DND-41 (cell line): ENCODE measurements around the gene CCL2.

Source experiments
- ATAC-seq: fragments of 200-7000 bp; cut with Tn5 transposase; 3 replicates; pipeline ENCODE4 v1.9.1; 2021; ENCODE audit warnings: low read depth; ENCODE audit not compliant: insufficient read depth
- DNase-seq: peaks from one replicate; pipeline ENCODE4 v3.0.0-alpha.2; 2020
- H2AFZ ChIP-seq: 2 replicates; pipeline ENCODE4 v1.6.0; 2012; ENCODE audit warnings: low read depth, low read length
- H3K27ac ChIP-seq: 2 replicates; pipeline ENCODE4 v1.5.1; 2012; ENCODE audit warnings: low read length, inconsistent platforms
- H3K27me3 ChIP-seq: fragments of 200-600 bp; sonication (generic); 2 replicates; pipeline ENCODE4 v1.6.0; 2012; ENCODE audit warnings: low read length, mild to moderate bottlenecking, inconsistent platforms; ENCODE audit not compliant: insufficient read depth, poor library complexity
- H3K36me3 ChIP-seq: 2 replicates; pipeline ENCODE4 v1.5.1; 2012; ENCODE audit warnings: low read length, inconsistent platforms; ENCODE audit not compliant: insufficient read depth
- H3K4me1 ChIP-seq: 2 replicates; pipeline ENCODE4 v1.5.1; 2012; ENCODE audit warnings: mild to moderate bottlenecking, low read length; ENCODE audit not compliant: insufficient read depth
- H3K4me2 ChIP-seq: 2 replicates; pipeline ENCODE4 v1.6.0; 2012; ENCODE audit warnings: mild to moderate bottlenecking, moderate library complexity, low read length, inconsistent platforms; ENCODE audit not compliant: insufficient read depth
- H3K4me3 ChIP-seq, 2 experiments: fragments of 200-600 bp in 1 of 2; shearing (Covaris generic) in 1 of 2; 2 replicates each; pipeline ENCODE4 v1.5.1; 2012 to 2016; ENCODE audit warnings: inconsistent platforms in 2 of 2, low read length in 2 of 2, mild to moderate bottlenecking in 2 of 2, low read depth in 1 of 2, moderate library complexity in 1 of 2
- H3K79me2 ChIP-seq: 2 replicates; pipeline ENCODE4 v1.6.0; 2012; ENCODE audit warnings: low read length, inconsistent platforms; ENCODE audit not compliant: insufficient read depth
- H3K9ac ChIP-seq: 2 replicates; pipeline ENCODE4 v1.6.0; 2012; ENCODE audit warnings: low read depth, mild to moderate bottlenecking, inconsistent platforms, low read length, moderate library complexity
- H3K9me3 ChIP-seq: 2 replicates; pipeline ENCODE4 v1.5.1; 2012; ENCODE audit warnings: low read length, moderate library complexity, mild to moderate bottlenecking, inconsistent platforms; ENCODE audit not compliant: insufficient read depth, severe bottlenecking
- H4K20me1 ChIP-seq: 2 replicates; pipeline ENCODE4 v1.6.0; 2012; ENCODE audit warnings: low read length; ENCODE audit not compliant: insufficient read depth
- EZH2 ChIP-seq: IDR thresholded peaks from 3 replicates; pipeline ENCODE4 v1.6.1; 2012; ENCODE audit warnings: borderline replicate concordance, low read depth, mild to moderate bottlenecking, moderate library complexity, low read length, inconsistent platforms; ENCODE audit not compliant: severe bottlenecking
- TF ChIP-seq, protein P1 (sequence below): IDR thresholded peaks from 2 replicates; pipeline ENCODE4 v1.5.1; 2012; ENCODE audit warnings: borderline replicate concordance, low read length, moderate library complexity, mild to moderate bottlenecking; ENCODE audit not compliant: poor library complexity, severe bottlenecking; ENCODE audit errors: extremely low read depth

CCL2 gene

GRCh38 chr17:34235389-34236028 is 19.6 kb upstream of the CCL2 start:
- DNase-seq: no peak
- H4K20me1 ChIP-seq: no peaks in the 10 kb centered on the region
- no peaks in the 10 kb centered on the region for H3K79me2 ChIP-seq
- no peak overlapping the region for H3K4me2 ChIP-seq
- no peak overlapping the region for H3K4me3 ChIP-seq
- no peak for ATAC-seq
- no peaks in the 10 kb centered on the region for H3K27me3 ChIP-seq
- no peaks in the 10 kb centered on the region for H3K4me1 ChIP-seq
- no peak overlapping the region for H2AFZ ChIP-seq
- peaks cover under 1% of the 10 kb centered on the region for H3K9me3 ChIP-seq
- H3K9ac ChIP-seq: no peak overlapping the region
- H3K27ac ChIP-seq: no peak overlapping the region
- no peaks in the 10 kb centered on the region for H3K36me3 ChIP-seq
- TF ChIP-seq, protein P1, sequence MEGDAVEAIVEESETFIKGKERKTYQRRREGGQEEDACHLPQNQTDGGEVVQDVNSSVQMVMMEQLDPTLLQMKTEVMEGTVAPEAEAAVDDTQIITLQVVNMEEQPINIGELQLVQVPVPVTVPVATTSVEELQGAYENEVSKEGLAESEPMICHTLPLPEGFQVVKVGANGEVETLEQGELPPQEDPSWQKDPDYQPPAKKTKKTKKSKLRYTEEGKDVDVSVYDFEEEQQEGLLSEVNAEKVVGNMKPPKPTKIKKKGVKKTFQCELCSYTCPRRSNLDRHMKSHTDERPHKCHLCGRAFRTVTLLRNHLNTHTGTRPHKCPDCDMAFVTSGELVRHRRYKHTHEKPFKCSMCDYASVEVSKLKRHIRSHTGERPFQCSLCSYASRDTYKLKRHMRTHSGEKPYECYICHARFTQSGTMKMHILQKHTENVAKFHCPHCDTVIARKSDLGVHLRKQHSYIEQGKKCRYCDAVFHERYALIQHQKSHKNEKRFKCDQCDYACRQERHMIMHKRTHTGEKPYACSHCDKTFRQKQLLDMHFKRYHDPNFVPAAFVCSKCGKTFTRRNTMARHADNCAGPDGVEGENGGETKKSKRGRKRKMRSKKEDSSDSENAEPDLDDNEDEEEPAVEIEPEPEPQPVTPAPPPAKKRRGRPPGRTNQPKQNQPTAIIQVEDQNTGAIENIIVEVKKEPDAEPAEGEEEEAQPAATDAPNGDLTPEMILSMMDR: no peak
- no peak for TF ChIP-seq EZH2

DNA sequence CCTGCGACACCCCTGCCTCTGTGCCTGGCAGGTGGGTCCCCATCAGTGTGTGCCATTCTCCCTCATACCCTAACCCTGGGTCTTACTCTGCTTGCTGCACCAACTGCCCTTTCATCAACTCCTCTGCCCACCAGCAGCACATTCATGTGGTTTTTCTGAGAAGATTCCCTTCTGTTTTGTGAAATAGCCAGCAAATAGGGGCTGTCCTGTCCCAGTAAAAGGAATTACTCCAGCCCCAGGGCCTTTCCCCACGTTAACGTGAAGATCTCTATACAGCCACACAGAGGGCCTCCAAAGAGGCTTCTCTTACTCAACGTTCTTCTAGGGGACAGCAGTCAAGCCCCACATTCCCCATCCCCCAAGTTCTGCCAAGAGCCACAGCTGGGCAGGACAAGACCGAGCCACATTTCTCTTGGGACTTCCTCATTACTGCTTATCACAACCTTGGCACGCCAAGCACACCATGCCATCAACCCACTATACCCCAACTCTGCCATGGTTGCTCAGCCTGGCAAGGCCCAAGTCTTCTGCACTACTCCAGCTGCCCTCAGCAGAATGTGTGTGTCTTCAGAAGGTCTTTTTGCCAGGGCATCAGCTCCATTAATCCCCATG is 18.7 kb upstream of the CCL2 start:
- Histone ChIP-seq H3K27ac (no peak overlapping the region), H3K27me3 (no peaks in the 10 kb centered on the region), H3K4me3 (no peak overlapping the region), H4K20me1 (no peaks in the 10 kb centered on the region), H3K79me2 (no peaks in the 10 kb centered on the region), H3K4me1 (no peaks in the 10 kb centered on the region), H3K9ac (no peak overlapping the region), H3K36me3 (no peaks in the 10 kb centered on the region), H3K4me2 (no peak overlapping the region), H3K9me3 (no peaks in the 10 kb centered on the region), H2AFZ (no peak overlapping the region)
- TF ChIP-seq EZH2: no peak
- TF ChIP-seq, protein P1: no peak
- ATAC-seq (no peak), DNase-seq (no peak)

DNA sequence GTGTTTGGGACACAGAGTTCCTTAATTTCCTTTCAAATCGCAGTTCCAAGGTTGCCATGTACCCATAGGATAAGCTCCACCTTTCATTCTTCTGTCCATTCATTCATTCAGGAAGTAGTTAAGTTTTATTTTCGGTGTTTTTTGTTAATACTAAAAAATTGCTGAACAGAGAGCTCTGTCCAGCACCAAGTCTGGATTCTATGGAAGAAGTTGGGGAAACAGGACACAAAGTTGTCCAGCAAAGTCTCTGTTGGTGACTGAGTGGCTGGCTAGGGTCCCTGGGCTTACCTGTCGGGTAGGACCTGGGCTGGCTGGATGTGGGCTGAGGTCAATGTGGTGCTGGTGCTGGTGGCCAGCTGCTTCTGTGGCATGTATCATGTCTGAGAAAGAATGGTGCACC is 17.6 kb upstream of the CCL2 start:
- H3K79me2 ChIP-seq: no peaks in the 10 kb centered on the region

More for the DNA sequence above, 17.6 kb upstream of the CCL2 start:
- Histone ChIP-seq H3K36me3 (no peaks in the 10 kb centered on the region), H3K27ac (no peak overlapping the region), H3K4me1 (no peaks in the 10 kb centered on the region), H3K4me3 (no peak overlapping the region), H4K20me1 (no peaks in the 10 kb centered on the region), H2AFZ (no peak overlapping the region), H3K27me3 (no peaks in the 10 kb centered on the region), H3K9me3 (no peaks in the 10 kb centered on the region), H3K4me2 (no peak overlapping the region), H3K9ac (no peak overlapping the region)
- DNase-seq: no peak
- no peak for ATAC-seq
- TF ChIP-seq EZH2: no peak
- TF ChIP-seq, protein P1: no peak
